Measurements from ENCODE around the gene OR5H15. TPM values are rescaled to one million over a fixed set of nuclear protein-coding genes. Genes with fewer than 3 reads are reported as not detected.
"Not testable (repeated sequence)": the region's sequence is repeated elsewhere in the genome, so short reads cannot be mapped to it uniquely, and the experiment has no call there.

OR5H15 gene
- total and polyA plus RNA-seq, 2 donors (not counting 1 experiment from before 2014, with no cell fraction given) = not detected

DNA sequence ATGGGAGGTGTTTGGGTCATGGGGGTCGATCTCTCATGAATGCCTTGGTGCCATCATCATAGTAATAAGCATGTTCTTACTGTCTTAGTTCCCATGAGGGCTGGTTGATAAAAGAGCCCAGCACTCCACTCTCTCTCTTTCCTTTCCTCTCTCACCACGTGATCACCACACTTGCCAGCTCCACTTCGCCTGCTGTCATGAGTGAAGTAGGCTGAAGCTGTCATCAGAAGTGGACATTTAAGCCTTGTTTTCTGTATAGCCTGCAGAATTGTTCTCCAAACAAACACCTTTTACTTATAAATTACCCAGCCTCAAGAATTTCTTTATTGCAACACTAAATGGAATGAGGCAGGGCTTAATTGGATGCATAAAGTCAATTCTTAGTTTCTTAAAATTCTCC is 29.9 kb upstream of the OR5H15 start:
- no peaks in the 10 kb centered on the region for H3K36me3 ChIP-seq (replicated peaks in 1 of 2; ENCODE audit: control extremely low read depth in 1 of 2, control insufficient read depth in 1 of 2, extremely low read depth in 1 of 2, insufficient read depth in 2 of 2, low read length in 1 of 2)
- H3K4me1 ChIP-seq (ENCODE audit: control insufficient read depth in 2 of 2, insufficient read depth in 2 of 2, low read length in 2 of 2) = no peaks in the 10 kb centered on the region
- no peak overlapping the region for H2AFZ ChIP-seq (ENCODE audit: insufficient read depth, low read depth, low read length, poor library complexity, severe bottlenecking)
- CTCF ChIA-PET = no interaction called here
- H3K4me2 ChIP-seq (replicated peaks; ENCODE audit: low read depth, low read length, poor library complexity, severe bottlenecking) = no peak overlapping the region
- WGBS (ENCODE audit: insufficient coverage) = 80% methylated on average over 1 of the region's 3 CpGs
- H3K9ac ChIP-seq (ENCODE audit: low read length) = no peak overlapping the region
- intact Hi-C loops (cut with micrococcal nuclease) = no loop called here
- H3K79me2 ChIP-seq (ENCODE audit: control insufficient read depth, insufficient read depth, low read length) = no peaks in the 10 kb centered on the region
- no peak overlapping the region for H3K4me3 ChIP-seq (ENCODE audit: control extremely low read depth in 1 of 5, extremely low read depth in 1 of 5, insufficient read depth in 1 of 5, low read depth in 2 of 5, low read length in 4 of 5)
- no peaks in the 10 kb centered on the region for H3K4me1 Mint-ChIP-seq
- H3K27me3 Mint-ChIP-seq = no peaks in the 10 kb centered on the region
- no peak for ATAC-seq (ENCODE audit: low read depth)
- TF ChIP-seq, protein P1, sequence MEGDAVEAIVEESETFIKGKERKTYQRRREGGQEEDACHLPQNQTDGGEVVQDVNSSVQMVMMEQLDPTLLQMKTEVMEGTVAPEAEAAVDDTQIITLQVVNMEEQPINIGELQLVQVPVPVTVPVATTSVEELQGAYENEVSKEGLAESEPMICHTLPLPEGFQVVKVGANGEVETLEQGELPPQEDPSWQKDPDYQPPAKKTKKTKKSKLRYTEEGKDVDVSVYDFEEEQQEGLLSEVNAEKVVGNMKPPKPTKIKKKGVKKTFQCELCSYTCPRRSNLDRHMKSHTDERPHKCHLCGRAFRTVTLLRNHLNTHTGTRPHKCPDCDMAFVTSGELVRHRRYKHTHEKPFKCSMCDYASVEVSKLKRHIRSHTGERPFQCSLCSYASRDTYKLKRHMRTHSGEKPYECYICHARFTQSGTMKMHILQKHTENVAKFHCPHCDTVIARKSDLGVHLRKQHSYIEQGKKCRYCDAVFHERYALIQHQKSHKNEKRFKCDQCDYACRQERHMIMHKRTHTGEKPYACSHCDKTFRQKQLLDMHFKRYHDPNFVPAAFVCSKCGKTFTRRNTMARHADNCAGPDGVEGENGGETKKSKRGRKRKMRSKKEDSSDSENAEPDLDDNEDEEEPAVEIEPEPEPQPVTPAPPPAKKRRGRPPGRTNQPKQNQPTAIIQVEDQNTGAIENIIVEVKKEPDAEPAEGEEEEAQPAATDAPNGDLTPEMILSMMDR (IDR thresholded peaks at IDR 0.05) = no peak
- TF ChIP-seq EZH2 (IDR thresholded peaks at IDR 0.05; ENCODE audit: borderline replicate concordance, insufficient read depth, low read depth, low read length, poor library complexity, severe bottlenecking) = no peak
- no peaks in the 10 kb centered on the region for H3K9me3 ChIP-seq (ENCODE audit: control extremely low read depth in 1 of 3, control insufficient read depth in 2 of 3, insufficient read depth in 1 of 3, low read length in 2 of 3)
- H3K9me3 Mint-ChIP-seq (ENCODE audit: insufficient read depth) = no peaks in the 10 kb centered on the region
- no peak overlapping the region for H3K4me3 Mint-ChIP-seq
- no peaks in the 10 kb centered on the region for H3K27me3 ChIP-seq (replicated peaks in 1 of 4; ENCODE audit: control extremely low read depth in 1 of 4, control insufficient read depth in 3 of 4, insufficient read depth in 4 of 4, low read length in 3 of 4)
- no peak overlapping the region for H3K27ac ChIP-seq (ENCODE audit: low read length in 2 of 2)
- no peaks in the 10 kb centered on the region for H4K20me1 ChIP-seq (ENCODE audit: control insufficient read depth, insufficient read depth, low read length, poor library complexity, severe bottlenecking)
- POLR2A ChIA-PET = no interaction called here
- H3K27ac Mint-ChIP-seq = no peak overlapping the region
- DNase-seq = no peak

DNA sequence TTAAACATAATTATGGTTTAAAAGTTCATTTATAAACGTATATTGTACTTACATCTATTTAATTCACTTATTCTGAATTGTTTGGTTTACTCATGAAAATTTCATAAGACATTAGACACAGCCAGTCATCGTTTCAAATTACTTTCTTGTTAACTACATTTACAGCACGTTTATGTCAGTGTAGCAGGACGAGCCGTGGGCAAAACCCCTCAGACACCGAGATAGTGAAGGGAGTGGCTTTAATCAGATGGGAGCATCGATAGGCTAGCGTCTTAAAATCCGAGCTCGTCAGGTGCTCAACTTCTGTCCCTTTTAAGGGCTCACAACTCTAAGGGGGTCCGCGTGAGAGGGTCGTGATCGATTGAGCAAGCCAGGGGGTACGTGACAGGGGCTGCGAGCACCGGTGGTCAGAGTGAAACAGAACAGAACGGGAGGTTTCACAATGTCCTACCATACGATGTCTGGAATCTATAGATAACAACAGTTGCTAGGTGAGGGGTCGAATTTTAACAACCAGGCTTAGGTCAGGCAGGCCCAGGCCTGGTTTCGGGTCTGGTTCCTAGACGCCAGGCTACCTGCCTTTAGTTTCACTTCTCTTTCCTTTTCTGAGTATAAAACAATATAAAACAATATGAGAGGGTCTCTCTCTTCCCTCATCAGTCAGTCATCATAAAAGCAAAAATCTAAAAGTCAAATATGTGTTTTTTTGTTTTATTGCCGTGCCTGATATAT is 28.5 kb upstream of the OR5H15 start:
- H3K9me3 ChIP-seq (ENCODE audit: control extremely low read depth in 1 of 3, control insufficient read depth in 2 of 3, insufficient read depth in 1 of 3, low read length in 2 of 3); H3K79me2 ChIP-seq (ENCODE audit: control insufficient read depth, insufficient read depth, low read length); H3K4me3 Mint-ChIP-seq; H3K9ac ChIP-seq (ENCODE audit: low read length); ATAC-seq (ENCODE audit: low read depth); DNase-seq; H3K4me1 Mint-ChIP-seq; H3K36me3 ChIP-seq (replicated peaks in 1 of 2; ENCODE audit: control extremely low read depth in 1 of 2, control insufficient read depth in 1 of 2, extremely low read depth in 1 of 2, insufficient read depth in 2 of 2, low read length in 1 of 2); H3K27ac Mint-ChIP-seq; H4K20me1 ChIP-seq (ENCODE audit: control insufficient read depth, insufficient read depth, low read length, poor library complexity, severe bottlenecking); H3K4me3 ChIP-seq (ENCODE audit: control extremely low read depth in 1 of 5, extremely low read depth in 1 of 5, insufficient read depth in 1 of 5, low read depth in 2 of 5, low read length in 4 of 5); CTCF ChIA-PET; H3K27me3 ChIP-seq (replicated peaks in 1 of 4; ENCODE audit: control extremely low read depth in 1 of 4, control insufficient read depth in 3 of 4, insufficient read depth in 4 of 4, low read length in 3 of 4); H3K4me2 ChIP-seq (replicated peaks; ENCODE audit: low read depth, low read length, poor library complexity, severe bottlenecking); H2AFZ ChIP-seq (ENCODE audit: insufficient read depth, low read depth, low read length, poor library complexity, severe bottlenecking); POLR2A ChIA-PET; H3K27ac ChIP-seq (ENCODE audit: low read length in 2 of 2); H3K27me3 Mint-ChIP-seq; H3K9me3 Mint-ChIP-seq (ENCODE audit: insufficient read depth); intact Hi-C loops (cut with micrococcal nuclease); H3K4me1 ChIP-seq (ENCODE audit: control insufficient read depth in 2 of 2, insufficient read depth in 2 of 2, low read length in 2 of 2): not testable (repeated sequence)
- WGBS (ENCODE audit: insufficient coverage) = 85% methylated on average over 11 of the region's 23 CpGs

All from B cell (primary cell).